ENCODE measurements around the gene LAMB4. TPM values are rescaled to one million over a fixed set of nuclear protein-coding genes. Genes with fewer than 3 reads are reported as not detected.
A peak's percentile ranks its signal among the peaks of the same experiment; 100 is the strongest.

The LAMB4 gene
- total and polyA plus RNA-seq, 2 of the 4 experiments (the other 2 are of a cell fraction), result 0.12 to 0.18 TPM

DNA sequence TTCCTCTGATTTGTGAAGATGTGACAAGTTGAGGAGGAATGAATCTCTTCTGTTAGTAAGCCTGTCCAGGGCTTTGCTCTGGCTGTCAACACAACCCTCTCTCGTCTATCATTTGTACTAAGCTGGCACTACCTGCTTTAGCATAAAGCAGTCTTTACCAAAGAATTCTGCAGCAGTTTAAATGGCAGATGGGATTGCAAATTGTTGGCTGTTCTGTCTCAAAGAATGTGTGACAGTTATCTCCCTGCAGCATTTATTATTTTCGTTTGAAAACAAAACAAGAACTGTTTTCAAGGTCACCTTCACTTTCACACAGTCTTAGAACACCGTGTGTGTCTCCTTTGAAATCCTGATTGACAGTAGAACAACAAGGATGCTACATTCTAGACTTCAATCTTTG lies 122.4 kb downstream of the LAMB4 start:
- Histone ChIP-seq H3K36me3 (ENCODE audit: control insufficient read depth, insufficient read depth, low read length) (no peaks in the 10 kb centered on the region), H4K8ac (ENCODE audit: low read depth in 2 of 2, low read length in 2 of 2) (no peak overlapping the region), H3K4ac (ENCODE audit: low read depth, low read length) (no peak overlapping the region), H2AK9ac (replicated peaks; ENCODE audit: low read depth, low read length, poor library complexity) (no peak overlapping the region), H2AFZ (replicated peaks; ENCODE audit: low read length, poor library complexity) (no peak overlapping the region), H4K5ac (ENCODE audit: low read depth, low read length) (no peak overlapping the region), H3K4me2 (ENCODE audit: low read depth, low read length) (no peak overlapping the region), H3K23ac (ENCODE audit: low read depth, low read length) (no peak overlapping the region), H3K9me3 (ENCODE audit: control insufficient read depth, insufficient read depth, low read length) (no peaks in the 10 kb centered on the region), H3K27me3 (ENCODE audit: control insufficient read depth, insufficient read depth, low read length) (no peaks in the 10 kb centered on the region), H3K4me1 (ENCODE audit: control insufficient read depth, insufficient read depth, low read length) (peaks cover 7% of the 10 kb centered on the region), H3K56ac (ENCODE audit: extremely low read depth, insufficient read depth, low read length) (no peak overlapping the region), H2BK5ac (ENCODE audit: low read depth, low read length, poor library complexity, severe bottlenecking) (no peak overlapping the region), H2BK20ac (ENCODE audit: low read depth, low read length) (no peak overlapping the region), H3K18ac (ENCODE audit: low read depth, low read length) (no peak overlapping the region), H3K27ac (ENCODE audit: insufficient read depth, low read length) (no peak overlapping the region), H2BK15ac (ENCODE audit: low read depth, low read length) (no peak overlapping the region), H3K4me3 (ENCODE audit: insufficient read depth, low read depth, low read length) (no peak overlapping the region), H3K79me1 (ENCODE audit: low read depth in 1 of 2, low read length in 2 of 2) (no peaks in the 10 kb centered on the region), H2AK5ac (ENCODE audit: low read depth, low read length) (0 out of 2 replicates have a peak overlapping the region, but pooled peaks have one; percentile 51), H4K91ac (ENCODE audit: insufficient read depth, low read depth, low read length) (no peak overlapping the region), H2BK120ac (ENCODE audit: low read depth, low read length) (no peak overlapping the region), H3K9ac (ENCODE audit: low read depth, low read length) (no peak overlapping the region), H3K9me1 (ENCODE audit: insufficient read depth, low read length) (peaks cover 5% of the 10 kb centered on the region; the same call in 1 of the 2 replicates), H4K20me1 (ENCODE audit: insufficient read depth, low read length) (no peaks in the 10 kb centered on the region), H3K14ac (replicated peaks; ENCODE audit: low read depth, low read length) (no peak overlapping the region)
- DNase-seq, result no peak
- ChIA-PET CTCF (no interaction called here), POLR2A (ENCODE audit: unreplicated experiment) (no interaction called here)
- WGBS, 2 experiments (ENCODE audit: extremely low coverage in 2 of 2, insufficient read length in 1 of 2), result no CpG with 5 or more reads among the region's 3 CpGs
- in situ Hi-C loops (cut with MboI; ENCODE audit: low sequenced_read_pairs), result no loop called here
- ATAC-seq (ENCODE audit: low read depth), result no peak
- no TSS peak for BruUV-seq (replicated peaks)
- dilution Hi-C loops (cut with HindIII; ENCODE audit: low sequenced_read_pairs, unreplicated experiment), result loop anchor here (25.0 kb wide), 1 partner anchor 130 kb away; the partner anchor contains the start of gene LAMB4
- intact Hi-C loops (cut with micrococcal nuclease), result no loop called here
- TF ChIP-seq, protein P1, sequence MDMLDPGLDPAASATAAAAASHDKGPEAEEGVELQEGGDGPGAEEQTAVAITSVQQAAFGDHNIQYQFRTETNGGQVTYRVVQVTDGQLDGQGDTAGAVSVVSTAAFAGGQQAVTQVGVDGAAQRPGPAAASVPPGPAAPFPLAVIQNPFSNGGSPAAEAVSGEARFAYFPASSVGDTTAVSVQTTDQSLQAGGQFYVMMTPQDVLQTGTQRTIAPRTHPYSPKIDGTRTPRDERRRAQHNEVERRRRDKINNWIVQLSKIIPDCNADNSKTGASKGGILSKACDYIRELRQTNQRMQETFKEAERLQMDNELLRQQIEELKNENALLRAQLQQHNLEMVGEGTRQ (IDR thresholded peaks at IDR 0.05; ENCODE audit: low read depth, low read length), result no peak
- TF ChIP-seq SMC3 (IDR thresholded peaks at IDR 0.05; ENCODE audit: low read depth, low read length) (no peak), NFE2L2 (IDR thresholded peaks at IDR 0.05; ENCODE audit: low read depth, low read length) (no peak), POLR2A (IDR thresholded peaks at IDR 0.05; ENCODE audit: low read depth, low read length) (no peak), RCOR1 (IDR thresholded peaks at IDR 0.05; ENCODE audit: insufficient replicate concordance, low read length) (no peak), MAFK (IDR thresholded peaks at IDR 0.05; ENCODE audit: low read depth, low read length) (no peak), CHD1 (IDR thresholded peaks at IDR 0.05; ENCODE audit: low read depth, low read length) (no peak), RAD21 (IDR thresholded peaks at IDR 0.05; ENCODE audit: low read length) (no peak), MXI1 (IDR thresholded peaks at IDR 0.05; ENCODE audit: borderline replicate concordance, low read depth, low read length) (no peak), CEBPB (IDR thresholded peaks at IDR 0.05; ENCODE audit: low read depth, low read length) (no peak), RFX5 (IDR thresholded peaks at IDR 0.05; ENCODE audit: low read depth, low read length) (no peak), BHLHE40 (IDR thresholded peaks at IDR 0.05; ENCODE audit: low read depth, low read length) (no peak)
- TF ChIP-seq, protein P2, sequence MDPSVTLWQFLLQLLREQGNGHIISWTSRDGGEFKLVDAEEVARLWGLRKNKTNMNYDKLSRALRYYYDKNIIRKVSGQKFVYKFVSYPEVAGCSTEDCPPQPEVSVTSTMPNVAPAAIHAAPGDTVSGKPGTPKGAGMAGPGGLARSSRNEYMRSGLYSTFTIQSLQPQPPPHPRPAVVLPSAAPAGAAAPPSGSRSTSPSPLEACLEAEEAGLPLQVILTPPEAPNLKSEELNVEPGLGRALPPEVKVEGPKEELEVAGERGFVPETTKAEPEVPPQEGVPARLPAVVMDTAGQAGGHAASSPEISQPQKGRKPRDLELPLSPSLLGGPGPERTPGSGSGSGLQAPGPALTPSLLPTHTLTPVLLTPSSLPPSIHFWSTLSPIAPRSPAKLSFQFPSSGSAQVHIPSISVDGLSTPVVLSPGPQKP (IDR thresholded peaks at IDR 0.05; ENCODE audit: borderline replicate concordance, low read depth, low read length), result no peak
- TF ChIP-seq, protein P3, sequence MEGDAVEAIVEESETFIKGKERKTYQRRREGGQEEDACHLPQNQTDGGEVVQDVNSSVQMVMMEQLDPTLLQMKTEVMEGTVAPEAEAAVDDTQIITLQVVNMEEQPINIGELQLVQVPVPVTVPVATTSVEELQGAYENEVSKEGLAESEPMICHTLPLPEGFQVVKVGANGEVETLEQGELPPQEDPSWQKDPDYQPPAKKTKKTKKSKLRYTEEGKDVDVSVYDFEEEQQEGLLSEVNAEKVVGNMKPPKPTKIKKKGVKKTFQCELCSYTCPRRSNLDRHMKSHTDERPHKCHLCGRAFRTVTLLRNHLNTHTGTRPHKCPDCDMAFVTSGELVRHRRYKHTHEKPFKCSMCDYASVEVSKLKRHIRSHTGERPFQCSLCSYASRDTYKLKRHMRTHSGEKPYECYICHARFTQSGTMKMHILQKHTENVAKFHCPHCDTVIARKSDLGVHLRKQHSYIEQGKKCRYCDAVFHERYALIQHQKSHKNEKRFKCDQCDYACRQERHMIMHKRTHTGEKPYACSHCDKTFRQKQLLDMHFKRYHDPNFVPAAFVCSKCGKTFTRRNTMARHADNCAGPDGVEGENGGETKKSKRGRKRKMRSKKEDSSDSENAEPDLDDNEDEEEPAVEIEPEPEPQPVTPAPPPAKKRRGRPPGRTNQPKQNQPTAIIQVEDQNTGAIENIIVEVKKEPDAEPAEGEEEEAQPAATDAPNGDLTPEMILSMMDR (conservative IDR thresholded peaks at IDR 0.05; ENCODE audit: low read depth, low read length), result no peak
